GM18951 (cell line): ENCODE data around the gene SGPL1.

Experiments
- POLR2A ChIP-seq: IDR thresholded peaks from 4 replicates; pipeline ENCODE4 v1.6.1; 2011; ENCODE audit warnings: mild to moderate bottlenecking; ENCODE audit not compliant: insufficient read length, insufficient read depth; ENCODE audit errors: extremely low read depth
- in situ Hi-C: fragments of 300-500 bp; cut with MboI; formaldehyde crosslinking; loops from one replicate; pipeline ENCODE4 v1.12.0; 2022; ENCODE audit warnings: low sequenced_read_pairs, mixed read lengths, inconsistent platforms; ENCODE audit not compliant: unreplicated experiment

SGPL1 gene

GRCh38 chr10:70775679-70776454 lies 39.9 kb upstream of the SGPL1 start:
- TF ChIP-seq POLR2A = no peak
- in situ Hi-C loops = no loop called here

- TF ChIP-seq POLR2A = no peak
- in situ Hi-C loops = no loop called here
Observed at GRCh38 chr10:70776455-70777005, 39.2 kb upstream of the SGPL1 start.

- in situ Hi-C loops = no loop called here
- no peak for TF ChIP-seq POLR2A
Observed at GRCh38 chr10:70777063-70777875, 38.5 kb upstream of the SGPL1 start.

GRCh38 chr10:70778267-70778924 lies 37.4 kb upstream of the SGPL1 start:
- in situ Hi-C loops = no loop called here
- no peak for TF ChIP-seq POLR2A

- no peak for TF ChIP-seq POLR2A
- in situ Hi-C loops = no loop called here
Observed at GRCh38 chr10:70779088-70779487, 36.7 kb upstream of the SGPL1 start.

GRCh38 chr10:70779511-70780369 lies 36.0 kb upstream of the SGPL1 start:
- in situ Hi-C loops = no loop called here
- TF ChIP-seq POLR2A = no peak

GRCh38 chr10:70780370-70780760 lies 35.4 kb upstream of the SGPL1 start:
- no peak for TF ChIP-seq POLR2A

GRCh38 chr10:70780772-70781171 lies 35.0 kb upstream of the SGPL1 start:
- no peak for TF ChIP-seq POLR2A
- in situ Hi-C loops = no loop called here

More at GRCh38 chr10:70780370-70780760, 35.4 kb upstream of the SGPL1 start:
- in situ Hi-C loops = no loop called here

- no peak for TF ChIP-seq POLR2A
- in situ Hi-C loops = no loop called here
Observed at GRCh38 chr10:70781461-70782051, 34.2 kb upstream of the SGPL1 start.

- no peak for TF ChIP-seq POLR2A
- in situ Hi-C loops = no loop called here
Observed at GRCh38 chr10:70782086-70782745, 33.5 kb upstream of the SGPL1 start.
